Measurements from ENCODE around the gene WDR53. TPM values are rescaled to one million over a fixed set of nuclear protein-coding genes. Genes with fewer than 3 reads are reported as not detected.
A peak's percentile ranks its signal among the peaks of the same experiment; 100 is the strongest.

The WDR53 gene
- total and polyA plus RNA-seq, 9 of the 15 experiments (the other 6 are each of a cell fraction or from before 2014, with no cell fraction given) = 13.0 to 34.5 (median 20.9) TPM

GRCh38 chr3:196544491-196544992 lies 23.8 kb downstream of the WDR53 start (continued):
- TF ChIP-seq ASH1L (IDR thresholded peaks at IDR 0.05; ENCODE audit: borderline replicate concordance, low read depth, partially characterized antibody) = no peak
- TF ChIP-seq BCOR (IDR thresholded peaks at IDR 0.05) = peak; percentile 27; the same call in 1 of the 2 replicates
- TF ChIP-seq GTF2A2 (tag; IDR thresholded peaks at IDR 0.05) = no peak
- TF ChIP-seq HDAC8 (tag; IDR thresholded peaks at IDR 0.05) = no peak
- no peak for TF ChIP-seq ZNF766 (CRISPR knock-in tag; conservative IDR thresholded peaks at IDR 0.05)
- TF ChIP-seq ZFPM2 (CRISPR knock-in tag; IDR thresholded peaks at IDR 0.05) = no peak
- no peak for TF ChIP-seq MYNN (IDR thresholded peaks at IDR 0.05)
- no peak for TF ChIP-seq MYNN (CRISPR knock-in tag; IDR thresholded peaks at IDR 0.05)

- in situ Hi-C loops (cut with MboI) (no loop called here), intact Hi-C loops (cut with micrococcal nuclease) (no loop called here)
- Histone ChIP-seq H3K9me1 (ENCODE audit: control insufficient read depth, insufficient read depth, low read length) (no peaks in the 10 kb centered on the region), H3K9ac (ENCODE audit: insufficient read depth in 1 of 2, low read depth in 2 of 2, low read length in 2 of 2) (no peak overlapping the region), H3K36me3 (ENCODE audit: control insufficient read depth, insufficient read depth, low read length) (no peaks in the 10 kb centered on the region), H3K4me2 (ENCODE audit: insufficient read depth, low read length) (no peak overlapping the region), H4K20me1 (replicated peaks; ENCODE audit: control insufficient read depth, insufficient read depth, low read length) (no peaks in the 10 kb centered on the region), H3K4me3 (no peak overlapping the region), H3K79me2 (ENCODE audit: control insufficient read depth, insufficient read depth, low read length) (no peaks in the 10 kb centered on the region), H3K4me1 (replicated peaks in 1 of 2; ENCODE audit: control insufficient read depth in 2 of 2, insufficient read depth in 2 of 2, low read length in 2 of 2) (peaks cover 0 to 4% of the 10 kb centered on the region in 2 experiments; a peak in 2 of 5 replicates), H3K9me3 (replicated peaks; ENCODE audit: control insufficient read depth, insufficient read depth, low read depth, low read length) (no peaks in the 10 kb centered on the region; the same call in 1 of the 2 replicates), H3K27me3 (ENCODE audit: control insufficient read depth in 2 of 2, insufficient read depth in 2 of 2, low read length in 2 of 2) (no peaks in the 10 kb centered on the region), H2AFZ (ENCODE audit: low read depth, low read length) (no peak overlapping the region), H3K27ac (ENCODE audit: extremely low read depth, low read depth, low read length) (no peak overlapping the region)
- TF ChIP-seq CEBPG (CRISPR knock-in tag; IDR thresholded peaks at IDR 0.05) = 0 out of 2 replicates have a peak, but pooled peaks have one; percentile 19
- TF ChIP-seq CEBPG (tag; conservative IDR thresholded peaks at IDR 0.05 in 1 of 2, IDR thresholded peaks at IDR 0.05 in 1 of 2) = peak; percentile 25 to 32; a peak in 1 of 4 replicates
- TF ChIP-seq ZBTB5 (IDR thresholded peaks at IDR 0.05) = no peak
- WGBS (ENCODE audit: insufficient coverage, low coverage, missing lambda C conversion rate) = 64% methylated on average over 6 of the region's 6 CpGs
- BruUV-seq (replicated peaks) = no TSS peak
- DNase-seq (ENCODE audit: extremely low read depth in 1 of 4, low spot score in 3 of 4) (no peak), FAIRE-seq (no peak), ATAC-seq (no peak)
- ChIA-PET CTCF (ENCODE audit: low intra/inter-chr PET ratio) (no interaction called here), POLR2A (no interaction called here)
Measured at GRCh38 chr3:196541684-196542445, 26.5 kb downstream of the WDR53 start.
